ENCODE data around the gene TRERF1. TPM values are rescaled to one million over a fixed set of nuclear protein-coding genes. Genes with fewer than 3 reads are reported as not detected.
A peak's percentile ranks its signal among the peaks of the same experiment; 100 is the strongest.

TRERF1 gene
- total and polyA plus RNA-seq, 2 of the 4 experiments (the other 2 are of a cell fraction), result 6.3 to 9.9 TPM

DNA sequence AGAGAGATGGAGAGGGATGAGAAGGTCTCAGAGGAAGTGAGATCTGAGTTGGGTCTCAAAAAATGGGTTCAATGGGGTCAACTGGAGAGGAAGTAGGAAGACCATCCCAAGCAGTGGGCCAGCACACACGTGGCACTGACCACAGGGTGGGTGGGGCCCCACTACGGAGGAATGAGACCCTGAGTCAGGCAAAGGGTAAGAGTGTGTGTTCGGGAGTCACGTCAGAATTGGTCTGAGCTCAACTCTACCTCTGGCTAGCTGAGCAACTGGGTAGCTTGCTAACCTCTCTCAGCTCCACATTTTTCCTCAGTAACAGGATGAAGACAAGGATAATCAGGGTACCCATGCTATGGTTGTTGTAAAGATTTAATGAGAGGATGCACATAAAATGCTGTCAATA, 79.0 kb downstream of the TRERF1 start:
- no peak overlapping the region for H2BK15ac ChIP-seq (ENCODE audit: low read depth, low read length)
- H3K36me3 ChIP-seq (ENCODE audit: control insufficient read depth, insufficient read depth, low read length), result no peaks in the 10 kb centered on the region
- no peak overlapping the region for H3K23ac ChIP-seq (ENCODE audit: low read depth, low read length)
- H2BK120ac ChIP-seq (ENCODE audit: low read depth, low read length), result no peak overlapping the region
- no peak for ATAC-seq (ENCODE audit: low read depth)
- H3K4me3 ChIP-seq (ENCODE audit: insufficient read depth, low read depth, low read length), result no peak overlapping the region
- CTCF ChIA-PET, result no interaction called here
- POLR2A ChIA-PET (ENCODE audit: unreplicated experiment), result no interaction called here
- no peak overlapping the region for H3K18ac ChIP-seq (ENCODE audit: low read depth, low read length)
- peaks cover 9% of the 10 kb centered on the region for H3K4me1 ChIP-seq (ENCODE audit: control insufficient read depth, insufficient read depth, low read length)
- H2BK5ac ChIP-seq (ENCODE audit: low read depth, low read length, poor library complexity, severe bottlenecking), result no peak overlapping the region
- TF ChIP-seq RCOR1 (IDR thresholded peaks at IDR 0.05; ENCODE audit: insufficient replicate concordance, low read length) (no peak), BHLHE40 (IDR thresholded peaks at IDR 0.05; ENCODE audit: low read depth, low read length) (no peak), SMC3 (IDR thresholded peaks at IDR 0.05; ENCODE audit: low read depth, low read length) (no peak), RFX5 (IDR thresholded peaks at IDR 0.05; ENCODE audit: low read depth, low read length) (no peak), MXI1 (IDR thresholded peaks at IDR 0.05; ENCODE audit: borderline replicate concordance, low read depth, low read length) (no peak), MAFK (IDR thresholded peaks at IDR 0.05; ENCODE audit: low read depth, low read length) (no peak), CEBPB (IDR thresholded peaks at IDR 0.05; ENCODE audit: low read depth, low read length) (no peak), POLR2A (IDR thresholded peaks at IDR 0.05; ENCODE audit: low read depth, low read length) (no peak), USF2 (IDR thresholded peaks at IDR 0.05; ENCODE audit: low read depth, low read length) (no peak), RAD21 (IDR thresholded peaks at IDR 0.05; ENCODE audit: low read length) (no peak), CHD1 (IDR thresholded peaks at IDR 0.05; ENCODE audit: low read depth, low read length) (no peak), NFE2L2 (IDR thresholded peaks at IDR 0.05; ENCODE audit: low read depth, low read length) (no peak)
- peak overlapping the region; percentile 23 for H2AK9ac ChIP-seq (replicated peaks; ENCODE audit: low read depth, low read length, poor library complexity)
- peaks cover 9% of the 10 kb centered on the region for H4K20me1 ChIP-seq (ENCODE audit: insufficient read depth, low read length)
- H3K27me3 ChIP-seq (ENCODE audit: control insufficient read depth, insufficient read depth, low read length), result no peaks in the 10 kb centered on the region
- H3K9me3 ChIP-seq (ENCODE audit: control insufficient read depth, insufficient read depth, low read length), result no peaks in the 10 kb centered on the region
- no peak overlapping the region; the same call in 1 of the 2 replicates for H4K91ac ChIP-seq (ENCODE audit: insufficient read depth, low read depth, low read length)
- H4K5ac ChIP-seq (ENCODE audit: low read depth, low read length), result no peak overlapping the region
- dilution Hi-C loops (cut with HindIII; ENCODE audit: low sequenced_read_pairs, unreplicated experiment), result no loop called here
- BruUV-seq (replicated peaks), result no TSS peak
- H3K4ac ChIP-seq (ENCODE audit: low read depth, low read length), result no peak overlapping the region
- H3K79me1 ChIP-seq (ENCODE audit: low read depth in 1 of 2, low read length in 2 of 2), result peaks cover 37 to 88% of the 10 kb centered on the region in 2 experiments
- 100% methylated on average over 1 of the region's 4 CpGs; no CpG with 5 or more reads in 1 of the 2 experiments for WGBS, 2 experiments (ENCODE audit: extremely low coverage in 2 of 2, insufficient read length in 1 of 2)
- no peak overlapping the region for H3K14ac ChIP-seq (replicated peaks; ENCODE audit: low read depth, low read length)
- H3K9ac ChIP-seq (ENCODE audit: low read depth, low read length), result no peak overlapping the region
- H2AK5ac ChIP-seq (ENCODE audit: low read depth, low read length), result 0 out of 2 replicates have a peak overlapping the region, but pooled peaks have one; percentile 1
- no peak overlapping the region for H2BK20ac ChIP-seq (ENCODE audit: low read depth, low read length)
- no peak overlapping the region for H3K56ac ChIP-seq (ENCODE audit: extremely low read depth, insufficient read depth, low read length)
- H2AFZ ChIP-seq (replicated peaks; ENCODE audit: low read length, poor library complexity), result no peak overlapping the region
- in situ Hi-C loops (cut with MboI; ENCODE audit: low sequenced_read_pairs), result no loop called here
- H3K9me1 ChIP-seq (ENCODE audit: insufficient read depth, low read length), result peaks cover 37% of the 10 kb centered on the region
- H3K4me2 ChIP-seq (ENCODE audit: low read depth, low read length), result no peak overlapping the region
- no peak overlapping the region for H3K27ac ChIP-seq (ENCODE audit: insufficient read depth, low read length)
- intact Hi-C loops (cut with micrococcal nuclease), result no loop called here
- H4K8ac ChIP-seq (ENCODE audit: low read depth in 2 of 2, low read length in 2 of 2), result no peak overlapping the region
- DNase-seq, result no peak

Data from IMR-90 (cell line).